NCI-H2171 (cell line): Measurements from ENCODE around the gene CDYL2.
"Not testable (repeated sequence)": the region's sequence is repeated elsewhere in the genome, so short reads cannot be mapped to it uniquely, and the experiment has no call there.

Source experiments
- DNase-seq: peaks from one replicate; lab custom pipeline; 2025; lab: John Stamatoyannopoulos, UW

CDYL2 gene

GRCh38 chr16:80669673-80670072 lies 134.7 kb downstream of the CDYL2 start:
- DNase-seq, result no peak

GRCh38 chr16:80667925-80668324 lies 136.5 kb downstream of the CDYL2 start:
- DNase-seq, result no peak

- no peak for DNase-seq
Observed at GRCh38 chr16:80667251-80667560, 137.2 kb downstream of the CDYL2 start.

- no peak for DNase-seq
Observed at GRCh38 chr16:80666378-80667250, 137.8 kb downstream of the CDYL2 start.

- DNase-seq, result no peak
Observed at GRCh38 chr16:80665356-80665755, 139.0 kb downstream of the CDYL2 start.

GRCh38 chr16:80664786-80665185 lies 139.6 kb downstream of the CDYL2 start:
- DNase-seq, result no peak

- no peak for DNase-seq
Observed at GRCh38 chr16:80664226-80664625, 140.2 kb downstream of the CDYL2 start.

GRCh38 chr16:80663078-80663477 lies 141.3 kb downstream of the CDYL2 start:
- no peak for DNase-seq

GRCh38 chr16:80659865-80660264 lies 144.5 kb downstream of the CDYL2 start:
- DNase-seq, result no peak

- no peak for DNase-seq
Observed at GRCh38 chr16:80656711-80657150, 147.7 kb downstream of the CDYL2 start.

- DNase-seq, result no peak
Observed at GRCh38 chr16:80656161-80656560, 148.2 kb downstream of the CDYL2 start.

- DNase-seq, result no peak
Observed at GRCh38 chr16:80655751-80656150, 148.6 kb downstream of the CDYL2 start.

- DNase-seq, result no peak
Observed at GRCh38 chr16:80654094-80654862, 150.1 kb downstream of the CDYL2 start.

- DNase-seq, result no peak
Observed at GRCh38 chr16:80652441-80652840, 152.0 kb downstream of the CDYL2 start.

- DNase-seq, result not testable (repeated sequence)
Observed at GRCh38 chr16:80650281-80650680, 154.1 kb downstream of the CDYL2 start.

- DNase-seq, result no peak
Observed at GRCh38 chr16:80640316-80640715, 164.1 kb downstream of the CDYL2 start.

GRCh38 chr16:80639636-80640035 lies 164.8 kb downstream of the CDYL2 start:
- DNase-seq, result no peak

GRCh38 chr16:80637621-80638020 lies 166.8 kb downstream of the CDYL2 start:
- DNase-seq, result no peak

- DNase-seq, result no peak
Observed at GRCh38 chr16:80631581-80631980, 172.8 kb downstream of the CDYL2 start.

- no peak for DNase-seq
Observed at GRCh38 chr16:80628254-80628653, 176.1 kb downstream of the CDYL2 start.

- no peak for DNase-seq
Observed at GRCh38 chr16:80627108-80627507, 177.3 kb downstream of the CDYL2 start.

- DNase-seq, result no peak
Observed at GRCh38 chr16:80623376-80623775, 181.0 kb downstream of the CDYL2 start.

GRCh38 chr16:80622007-80622406 lies 182.4 kb downstream of the CDYL2 start:
- DNase-seq, result no peak
